WTC11 (cell line): ENCODE data around the gene EGFR. TPM values are rescaled to one million over a fixed set of nuclear protein-coding genes. Genes with fewer than 3 reads are reported as not detected.

Experiments used
- ATAC-seq: fragments of 200-7000 bp; cut with Tn5 transposase; 2 replicates; pipeline ENCODE4 v1.10.0; 2021; ENCODE audit warnings: mild to moderate bottlenecking, moderate library complexity
- CTCF ChIA-PET: fragments of 300-600 bp; sonication (Branson Sonifier 250); formaldehyde crosslinking; loops from one replicate; lab custom pipeline; 2021; ENCODE audit warnings: antibody characterized with exemption; lab: Charles Lee
- POLR2A ChIA-PET: fragments of 350-600 bp; sonication (Branson Sonifier 250); formaldehyde crosslinking; loops from one replicate; lab custom pipeline; 2021; ENCODE audit warnings: antibody characterized with exemption; lab: Charles Lee
- DNase-seq: peaks from one replicate; pipeline ENCODE4 v3.0.0; 2021; ENCODE audit warnings: low spot score
- H3K27ac Mint-ChIP-seq: 2 replicates; pipeline ENCODE4 v1.8.0; 2021; ENCODE audit warnings: mixed read lengths
- H3K27me3 Mint-ChIP-seq: 2 replicates; pipeline ENCODE4 v1.8.0; 2021; ENCODE audit warnings: low read depth, mild to moderate bottlenecking, moderate library complexity, mixed read lengths
- H3K36me3 Mint-ChIP-seq: 2 replicates; pipeline ENCODE4 v1.8.0; 2021; ENCODE audit warnings: mixed read lengths
- H3K4me1 Mint-ChIP-seq: 2 replicates; pipeline ENCODE4 v1.8.0; 2022; ENCODE audit warnings: mixed read lengths
- H3K4me3 Mint-ChIP-seq: 2 replicates; pipeline ENCODE4 v1.8.0; 2021; ENCODE audit warnings: mild to moderate bottlenecking, moderate library complexity, mixed read lengths
- H3K9me3 Mint-ChIP-seq: 2 replicates; pipeline ENCODE4 v1.8.0; 2021; ENCODE audit warnings: mixed read lengths
- ATF1 ChIP-seq: sonication (generic); formaldehyde crosslinking; IDR thresholded peaks from 2 replicates; pipeline ENCODE4 v1.8.1; 2023; ENCODE audit warnings: mild to moderate bottlenecking, moderate library complexity, missing genetic modification reagents
- CBFB ChIP-seq: sonication (generic); formaldehyde crosslinking; IDR thresholded peaks from 2 replicates; pipeline ENCODE4 v1.8.1; 2022; ENCODE audit warnings: mild to moderate bottlenecking, low read depth, missing genetic modification reagents
- EMX1 ChIP-seq: fragments of 250-450 bp; sonication (Bioruptor Pico); IDR thresholded peaks from 2 replicates; pipeline ENCODE4 v1.8.0; 2021; ENCODE audit warnings: mild to moderate bottlenecking
- ETV6 ChIP-seq: sonication (generic); formaldehyde crosslinking; IDR thresholded peaks from 2 replicates; pipeline ENCODE4 v1.8.1; 2022; ENCODE audit warnings: mild to moderate bottlenecking, missing genetic modification reagents
- FOXJ3 ChIP-seq: sonication (generic); formaldehyde crosslinking; IDR thresholded peaks from 2 replicates; pipeline ENCODE4 v1.9.0; 2021; ENCODE audit warnings: missing genetic modification reagents, mild to moderate bottlenecking, borderline replicate concordance
- FOXP1 ChIP-seq: sonication (generic); formaldehyde crosslinking; IDR thresholded peaks from 2 replicates; pipeline ENCODE4 v1.8.0; 2022; ENCODE audit warnings: missing genetic modification reagents, mild to moderate bottlenecking, moderate library complexity, borderline replicate concordance
- GABPB1 ChIP-seq: sonication (generic); formaldehyde crosslinking; IDR thresholded peaks from 2 replicates; pipeline ENCODE4 v1.8.1; 2023; ENCODE audit warnings: mild to moderate bottlenecking, missing genetic modification reagents
- IRF2 ChIP-seq: sonication (generic); formaldehyde crosslinking; IDR thresholded peaks from 2 replicates; pipeline ENCODE4 v1.8.0; 2022; ENCODE audit warnings: low read depth, missing genetic modification reagents, borderline replicate concordance
- JAZF1 ChIP-seq: fragments of 250-450 bp; sonication (Bioruptor Pico); IDR thresholded peaks from 2 replicates; pipeline ENCODE4 v1.9.0; 2021; ENCODE audit warnings: moderate library complexity, mild to moderate bottlenecking, inconsistent platforms
- NFATC4 ChIP-seq: fragments of 250-450 bp; sonication (Bioruptor Pico); IDR thresholded peaks from 2 replicates; pipeline ENCODE4 v1.9.0; 2021; ENCODE audit warnings: mild to moderate bottlenecking
- NFE2L1 ChIP-seq: sonication (generic); formaldehyde crosslinking; IDR thresholded peaks from 2 replicates; pipeline ENCODE4 v1.8.1; 2023; ENCODE audit warnings: missing genetic modification reagents
- NFYB ChIP-seq: sonication (generic); formaldehyde crosslinking; conservative IDR thresholded peaks from 2 replicates; pipeline ENCODE4 v1.8.0; 2022; ENCODE audit warnings: low read depth, missing genetic modification reagents
- NR1H2 ChIP-seq: sonication (generic); formaldehyde crosslinking; IDR thresholded peaks from 2 replicates; pipeline ENCODE4 v1.9.0; 2021; ENCODE audit warnings: mild to moderate bottlenecking, moderate library complexity, missing genetic modification reagents
- SMAD3 ChIP-seq: sonication (generic); formaldehyde crosslinking; IDR thresholded peaks from 2 replicates; pipeline ENCODE4 v1.8.0; 2022; ENCODE audit warnings: missing genetic modification reagents, mild to moderate bottlenecking, borderline replicate concordance
- ZNF317 ChIP-seq: sonication (generic); formaldehyde crosslinking; IDR thresholded peaks from 2 replicates; pipeline ENCODE4 v1.8.1; 2023; ENCODE audit warnings: low read depth, mild to moderate bottlenecking, moderate library complexity, missing genetic modification reagents, borderline replicate concordance
- total RNA-seq: library from RNA; stranded (reverse); gene quantifications from 3 replicates; pipeline ENCODE4 v1.2.3, GENCODE V29; 2021
- TF ChIP-seq, protein P1 (sequence below): sonication (generic); formaldehyde crosslinking; IDR thresholded peaks from 2 replicates; pipeline ENCODE4 v1.8.0; 2022; ENCODE audit warnings: mild to moderate bottlenecking, missing genetic modification reagents
- TF ChIP-seq, protein P2 (sequence below): sonication (generic); formaldehyde crosslinking; IDR thresholded peaks from 2 replicates; pipeline ENCODE4 v1.8.1; 2023; ENCODE audit warnings: mild to moderate bottlenecking, missing genetic modification reagents, moderate library complexity
- TF ChIP-seq, protein P3 (sequence below): sonication (generic); formaldehyde crosslinking; IDR thresholded peaks from 2 replicates; pipeline ENCODE4 v1.8.1; 2023; ENCODE audit warnings: mild to moderate bottlenecking, missing genetic modification reagents

EGFR gene
- total RNA-seq, 1 experiment from 2014 or later = 5.9 TPM

DNA sequence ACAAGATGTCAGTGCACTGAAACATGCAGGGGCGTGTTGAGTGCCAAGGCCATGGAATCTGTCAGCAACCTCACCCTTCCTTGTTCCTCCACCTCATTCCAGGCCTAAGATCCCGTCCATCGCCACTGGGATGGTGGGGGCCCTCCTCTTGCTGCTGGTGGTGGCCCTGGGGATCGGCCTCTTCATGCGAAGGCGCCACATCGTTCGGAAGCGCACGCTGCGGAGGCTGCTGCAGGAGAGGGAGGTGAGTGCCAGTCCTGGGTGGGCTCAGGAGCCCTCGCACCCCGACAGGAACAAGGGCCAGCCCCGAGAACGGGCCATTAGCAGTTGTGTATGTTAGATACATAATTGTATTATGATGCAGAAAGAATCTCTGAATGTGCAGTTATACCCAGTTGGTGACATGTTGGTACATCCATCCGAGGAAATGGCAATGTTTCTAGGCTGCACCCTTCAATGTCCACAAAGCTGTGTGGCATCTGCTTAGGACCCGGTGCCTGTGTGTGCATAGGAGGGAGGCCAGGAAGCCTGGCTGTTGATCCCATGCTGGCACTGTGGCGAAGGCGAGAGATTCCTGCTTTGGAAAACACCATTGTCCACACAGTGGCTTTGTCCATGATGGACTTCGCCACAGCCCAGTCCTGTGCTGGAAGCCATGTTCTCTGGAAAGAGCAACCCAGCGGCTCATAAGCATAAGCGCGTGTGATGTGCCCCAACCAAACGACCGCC is 154.2 kb downstream of the EGFR start (continued):
- TF ChIP-seq, protein P1, sequence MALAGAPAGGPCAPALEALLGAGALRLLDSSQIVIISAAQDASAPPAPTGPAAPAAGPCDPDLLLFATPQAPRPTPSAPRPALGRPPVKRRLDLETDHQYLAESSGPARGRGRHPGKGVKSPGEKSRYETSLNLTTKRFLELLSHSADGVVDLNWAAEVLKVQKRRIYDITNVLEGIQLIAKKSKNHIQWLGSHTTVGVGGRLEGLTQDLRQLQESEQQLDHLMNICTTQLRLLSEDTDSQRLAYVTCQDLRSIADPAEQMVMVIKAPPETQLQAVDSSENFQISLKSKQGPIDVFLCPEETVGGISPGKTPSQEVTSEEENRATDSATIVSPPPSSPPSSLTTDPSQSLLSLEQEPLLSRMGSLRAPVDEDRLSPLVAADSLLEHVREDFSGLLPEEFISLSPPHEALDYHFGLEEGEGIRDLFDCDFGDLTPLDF = no peak

DNA sequence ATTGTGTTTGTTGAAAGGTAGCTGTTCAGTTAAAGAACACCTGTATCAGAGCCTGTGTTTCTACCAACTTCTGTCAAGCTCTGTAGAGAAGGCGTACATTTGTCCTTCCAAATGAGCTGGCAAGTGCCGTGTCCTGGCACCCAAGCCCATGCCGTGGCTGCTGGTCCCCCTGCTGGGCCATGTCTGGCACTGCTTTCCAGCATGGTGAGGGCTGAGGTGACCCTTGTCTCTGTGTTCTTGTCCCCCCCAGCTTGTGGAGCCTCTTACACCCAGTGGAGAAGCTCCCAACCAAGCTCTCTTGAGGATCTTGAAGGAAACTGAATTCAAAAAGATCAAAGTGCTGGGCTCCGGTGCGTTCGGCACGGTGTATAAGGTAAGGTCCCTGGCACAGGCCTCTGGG is 154.9 kb downstream of the EGFR start:
- CTCF ChIA-PET = interaction anchor here (1.8 kb wide), 1 partner anchor 81 kb away, joined by 6 read pairs; no protein-coding TSS in a partner anchor
- Mint-ChIP-seq H3K4me3 (no peak overlapping the region), H3K36me3 (peaks cover 8% of the 10 kb centered on the region), H3K4me1 (no peaks in the 10 kb centered on the region), H3K27me3 (no peaks in the 10 kb centered on the region), H3K9me3 (no peaks in the 10 kb centered on the region), H3K27ac (no peak overlapping the region)
- TF ChIP-seq, protein P2, sequence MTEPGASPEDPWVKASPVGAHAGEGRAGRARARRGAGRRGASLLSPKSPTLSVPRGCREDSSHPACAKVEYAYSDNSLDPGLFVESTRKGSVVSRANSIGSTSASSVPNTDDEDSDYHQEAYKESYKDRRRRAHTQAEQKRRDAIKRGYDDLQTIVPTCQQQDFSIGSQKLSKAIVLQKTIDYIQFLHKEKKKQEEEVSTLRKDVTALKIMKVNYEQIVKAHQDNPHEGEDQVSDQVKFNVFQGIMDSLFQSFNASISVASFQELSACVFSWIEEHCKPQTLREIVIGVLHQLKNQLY = no peak
- no peak for TF ChIP-seq JAZF1 (CRISPR knock-in tag)
- TF ChIP-seq SMAD3 (CRISPR knock-in tag) = no peak
- ATAC-seq (no peak), DNase-seq (no peak)
- POLR2A ChIA-PET = interaction anchor here (0.9 kb wide), 1 partner anchor 108 kb away, joined by 3 read pairs; no protein-coding TSS in a partner anchor

DNA sequence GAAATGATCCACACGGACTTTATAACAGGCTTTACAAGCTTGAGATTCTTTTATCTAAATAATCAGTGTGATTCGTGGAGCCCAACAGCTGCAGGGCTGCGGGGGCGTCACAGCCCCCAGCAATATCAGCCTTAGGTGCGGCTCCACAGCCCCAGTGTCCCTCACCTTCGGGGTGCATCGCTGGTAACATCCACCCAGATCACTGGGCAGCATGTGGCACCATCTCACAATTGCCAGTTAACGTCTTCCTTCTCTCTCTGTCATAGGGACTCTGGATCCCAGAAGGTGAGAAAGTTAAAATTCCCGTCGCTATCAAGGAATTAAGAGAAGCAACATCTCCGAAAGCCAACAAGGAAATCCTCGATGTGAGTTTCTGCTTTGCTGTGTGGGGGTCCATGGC is 155.6 kb downstream of the EGFR start:
- Mint-ChIP-seq H3K9me3 (no peaks in the 10 kb centered on the region), H3K27ac (no peak overlapping the region), H3K36me3 (peaks cover 8% of the 10 kb centered on the region), H3K27me3 (no peaks in the 10 kb centered on the region), H3K4me1 (peaks cover 6% of the 10 kb centered on the region), H3K4me3 (no peak overlapping the region)
- TF ChIP-seq NFATC4 (CRISPR knock-in tag) (no peak), IRF2 (CRISPR knock-in tag) (no peak), EMX1 (no peak), NFE2L1 (CRISPR knock-in tag) (no peak), FOXP1 (no peak), CBFB (CRISPR knock-in tag) (no peak), ZNF317 (CRISPR knock-in tag) (no peak)
- ATAC-seq = no peak
- POLR2A ChIA-PET = no interaction called here
- CTCF ChIA-PET = interaction anchor here (1.8 kb wide), 1 partner anchor 81 kb away, joined by 6 read pairs; no protein-coding TSS in a partner anchor
- no peak for DNase-seq

DNA sequence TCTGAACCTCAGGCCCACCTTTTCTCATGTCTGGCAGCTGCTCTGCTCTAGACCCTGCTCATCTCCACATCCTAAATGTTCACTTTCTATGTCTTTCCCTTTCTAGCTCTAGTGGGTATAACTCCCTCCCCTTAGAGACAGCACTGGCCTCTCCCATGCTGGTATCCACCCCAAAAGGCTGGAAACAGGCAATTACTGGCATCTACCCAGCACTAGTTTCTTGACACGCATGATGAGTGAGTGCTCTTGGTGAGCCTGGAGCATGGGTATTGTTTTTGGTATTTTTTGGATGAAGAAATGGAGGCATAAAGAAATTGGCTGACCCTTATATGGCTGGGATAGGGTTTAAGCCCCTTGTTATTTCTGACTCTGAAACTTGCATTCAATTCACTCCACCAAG is 156.0 kb downstream of the EGFR start:
- H3K4me3 Mint-ChIP-seq = no peak overlapping the region
- H3K27ac Mint-ChIP-seq = no peak overlapping the region
- ATAC-seq = no peak
- H3K36me3 Mint-ChIP-seq = peaks cover 8% of the 10 kb centered on the region
- TF ChIP-seq FOXP1 = no peak
- no peak for TF ChIP-seq GABPB1 (CRISPR knock-in tag)
- TF ChIP-seq, protein P3, sequence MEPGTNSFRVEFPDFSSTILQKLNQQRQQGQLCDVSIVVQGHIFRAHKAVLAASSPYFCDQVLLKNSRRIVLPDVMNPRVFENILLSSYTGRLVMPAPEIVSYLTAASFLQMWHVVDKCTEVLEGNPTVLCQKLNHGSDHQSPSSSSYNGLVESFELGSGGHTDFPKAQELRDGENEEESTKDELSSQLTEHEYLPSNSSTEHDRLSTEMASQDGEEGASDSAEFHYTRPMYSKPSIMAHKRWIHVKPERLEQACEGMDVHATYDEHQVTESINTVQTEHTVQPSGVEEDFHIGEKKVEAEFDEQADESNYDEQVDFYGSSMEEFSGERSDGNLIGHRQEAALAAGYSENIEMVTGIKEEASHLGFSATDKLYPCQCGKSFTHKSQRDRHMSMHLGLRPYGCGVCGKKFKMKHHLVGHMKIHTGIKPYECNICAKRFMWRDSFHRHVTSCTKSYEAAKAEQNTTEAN (CRISPR knock-in tag) = no peak
- TF ChIP-seq FOXJ3 = no peak
- no peak for TF ChIP-seq ETV6 (CRISPR knock-in tag)
- TF ChIP-seq ATF1 (CRISPR knock-in tag) = no peak
- no peak for TF ChIP-seq NFYB
- no peak for TF ChIP-seq NR1H2
- no peaks in the 10 kb centered on the region for H3K27me3 Mint-ChIP-seq
- peaks cover 6% of the 10 kb centered on the region for H3K4me1 Mint-ChIP-seq
- POLR2A ChIA-PET = no interaction called here
- CTCF ChIA-PET = no interaction called here
- H3K9me3 Mint-ChIP-seq = no peaks in the 10 kb centered on the region
- DNase-seq = no peak
